H9 (cell line): ENCODE data around the gene CLDND1. TPM values are rescaled to one million over a fixed set of nuclear protein-coding genes. Genes with fewer than 3 reads are reported as not detected.

Experiments used
- DNase-seq: peaks from one replicate; pipeline ENCODE4 v3.0.0-alpha.2; 2017
- H2AFZ ChIP-seq: one replicate; pipeline ENCODE4 v1.6.1; 2013; ENCODE audit warnings: mild to moderate bottlenecking, low read length, control low read depth, moderate library complexity
- H2AK5ac ChIP-seq: 2 replicates; pipeline ENCODE4 v1.6.1; 2013; ENCODE audit warnings: low read length, control low read depth, mixed read lengths; ENCODE audit not compliant: insufficient read length
- H2BK120ac ChIP-seq: one replicate; pipeline ENCODE4 v1.6.1; 2013; ENCODE audit warnings: low read depth, mild to moderate bottlenecking, low read length, control low read depth, inconsistent platforms; ENCODE audit not compliant: poor library complexity, severe bottlenecking
- H2BK12ac ChIP-seq: 2 replicates; pipeline ENCODE4 v1.6.1; 2013; ENCODE audit warnings: low read length, control low read depth, mixed read lengths, low read depth; ENCODE audit not compliant: insufficient read length
- H2BK15ac ChIP-seq: 2 replicates; pipeline ENCODE4 v1.6.1; 2013; ENCODE audit warnings: low read depth, low read length, control low read depth
- H2BK20ac ChIP-seq: one replicate; pipeline ENCODE4 v1.6.1; 2013; ENCODE audit warnings: low read depth, mild to moderate bottlenecking, low read length, control low read depth, inconsistent platforms; ENCODE audit not compliant: poor library complexity, severe bottlenecking
- H2BK5ac ChIP-seq: 2 replicates; pipeline ENCODE4 v1.6.1; 2013; ENCODE audit warnings: low read length, control low read depth, mixed read lengths; ENCODE audit not compliant: insufficient read length
- H3K14ac ChIP-seq: 2 replicates; pipeline ENCODE4 v1.6.1; 2013; ENCODE audit warnings: low read length, control low read depth; ENCODE audit not compliant: insufficient read depth
- H3K18ac ChIP-seq: 2 replicates; pipeline ENCODE4 v1.6.1; 2013; ENCODE audit warnings: low read depth, mild to moderate bottlenecking, mixed read lengths, low read length, control low read depth; ENCODE audit not compliant: insufficient read length
- H3K23ac ChIP-seq: 2 replicates; pipeline ENCODE4 v1.6.1; 2013; ENCODE audit warnings: low read length, control low read depth, mixed read lengths, low read depth; ENCODE audit not compliant: insufficient read length
- H3K23me2 ChIP-seq: 2 replicates; pipeline ENCODE4 v1.6.1; 2013; ENCODE audit warnings: low read depth, mild to moderate bottlenecking, mixed read lengths, low read length, control low read depth; ENCODE audit not compliant: insufficient read length, poor library complexity, severe bottlenecking
- H3K27ac ChIP-seq: 2 replicates; pipeline ENCODE4 v1.5.1; 2013; ENCODE audit warnings: low read length, control low read depth, mixed read lengths, low read depth; ENCODE audit not compliant: insufficient read length
- H3K27me3 ChIP-seq: 2 replicates; pipeline ENCODE4 v1.6.1; 2013; ENCODE audit warnings: low read length, control low read depth, inconsistent platforms; ENCODE audit not compliant: insufficient read depth
- H3K4ac ChIP-seq: 2 replicates; pipeline ENCODE4 v1.6.1; 2013; ENCODE audit warnings: low read depth, mild to moderate bottlenecking, control low read depth, inconsistent platforms, low read length, moderate library complexity
- H3K4me1 ChIP-seq: 2 replicates; pipeline ENCODE4 v1.6.1; 2013; ENCODE audit warnings: low read length, control low read depth, inconsistent platforms; ENCODE audit not compliant: insufficient read depth
- H3K4me2 ChIP-seq: 2 replicates; pipeline ENCODE4 v1.6.1; 2013; ENCODE audit warnings: low read length, control low read depth, mixed read lengths; ENCODE audit not compliant: insufficient read length, insufficient read depth
- H3K56ac ChIP-seq: 2 replicates; pipeline ENCODE4 v1.6.1; 2013; ENCODE audit warnings: low read depth, mild to moderate bottlenecking, mixed read lengths, low read length, control low read depth; ENCODE audit not compliant: insufficient read length
- H3K79me1 ChIP-seq: 2 replicates; pipeline ENCODE4 v1.6.1; 2013; ENCODE audit warnings: low read depth, mild to moderate bottlenecking, moderate library complexity, low read length, control low read depth, inconsistent platforms; ENCODE audit not compliant: insufficient read depth, poor library complexity, severe bottlenecking
- H3K79me2 ChIP-seq: 2 replicates; pipeline ENCODE4 v1.6.1; 2013; ENCODE audit warnings: low read length, control low read depth, inconsistent platforms; ENCODE audit not compliant: insufficient read depth
- H3K9ac ChIP-seq: 2 replicates; pipeline ENCODE4 v1.6.1; 2013; ENCODE audit warnings: low read length, control low read depth, mixed read lengths; ENCODE audit not compliant: insufficient read length; ENCODE audit errors: extremely low read depth
- H3K9me3 ChIP-seq: one replicate; pipeline ENCODE4 v1.6.1; 2013; ENCODE audit warnings: low read depth, low read length, inconsistent platforms; ENCODE audit not compliant: control insufficient read depth
- H3T11ph ChIP-seq: one replicate; pipeline ENCODE4 v1.6.1; 2013; ENCODE audit warnings: mild to moderate bottlenecking, low read length, control low read depth, inconsistent platforms
- H4K20me1 ChIP-seq: one replicate; pipeline ENCODE4 v1.6.1; 2013; ENCODE audit not compliant: control insufficient read depth, insufficient read length, insufficient read depth
- H4K5ac ChIP-seq: 2 replicates; pipeline ENCODE4 v1.6.1; 2013; ENCODE audit warnings: low read depth, mild to moderate bottlenecking, mixed read lengths, low read length, control low read depth; ENCODE audit not compliant: insufficient read length
- H4K8ac ChIP-seq: replicated peaks from 2 replicates; pipeline ENCODE4 v1.6.1; 2013; ENCODE audit warnings: low read length, control low read depth, mixed read lengths, low read depth; ENCODE audit not compliant: insufficient read length
- H4K91ac ChIP-seq: 2 replicates; pipeline ENCODE4 v1.6.1; 2013; ENCODE audit warnings: low read depth, mild to moderate bottlenecking, moderate library complexity, mixed read lengths, low read length, control low read depth; ENCODE audit not compliant: insufficient read length
- H3K27ac Mint-ChIP-seq, 3 experiments: 2 replicates in 2 of 3; 3 replicates in 1 of 3; pipeline ENCODE4 v1.8.0; 2020 to 2021; ENCODE audit warnings: mixed read lengths in 3 of 3, mild to moderate bottlenecking in 1 of 3, moderate library complexity in 1 of 3
- H3K27me3 Mint-ChIP-seq: 2 replicates; pipeline ENCODE4 v1.8.0; 2021; ENCODE audit warnings: low read depth, mild to moderate bottlenecking, moderate library complexity, mixed read lengths
- H3K36me3 Mint-ChIP-seq, 3 experiments: 2 replicates in 2 of 3; 3 replicates in 1 of 3; pipeline ENCODE4 v1.8.0; 2020 to 2021; ENCODE audit warnings: low read depth in 3 of 3, mixed read lengths in 3 of 3; ENCODE audit not compliant: insufficient read depth in 1 of 3
- H3K4me1 Mint-ChIP-seq, 2 experiments: 2 replicates each; pipeline ENCODE4 v1.8.0; 2020; ENCODE audit warnings: mixed read lengths in 2 of 2
- H3K4me3 Mint-ChIP-seq, 2 experiments: 2 replicates in 1 of 2; 3 replicates in 1 of 2; pipeline ENCODE4 v1.8.0; 2020 to 2021; ENCODE audit warnings: mild to moderate bottlenecking in 2 of 2, mixed read lengths in 2 of 2, moderate library complexity in 1 of 2
- H3K9me3 Mint-ChIP-seq, 2 experiments: 2 replicates in 1 of 2; 3 replicates in 1 of 2; pipeline ENCODE4 v1.8.0; 2020; ENCODE audit warnings: mild to moderate bottlenecking in 2 of 2, mixed read lengths in 2 of 2, moderate library complexity in 1 of 2
- WGBS: extraction: QIAGEN DNeasy Blood & Tissue Kit; methylation state at CpG from one replicate; pipeline ENCODE4 v1.1.7; 2013; ENCODE audit warnings: missing lambda C conversion rate, low lambda C conversion rate, mixed read lengths; ENCODE audit not compliant: insufficient read length; ENCODE audit errors: extremely low coverage; 5-methylcytosine and 5-hydroxymethylcytosine counted together
- total RNA-seq: library from RNA; stranded (reverse); gene quantifications from 2 replicates; pipeline ENCODE4 v1.2.1, GENCODE V29; 2021
- TF ChIP-seq, protein P1 (sequence below): fragments of 200-600 bp; sonication (generic); conservative IDR thresholded peaks from 3 replicates; pipeline ENCODE4 v1.8.0; 2021; ENCODE audit warnings: antibody characterized with exemption, mild to moderate bottlenecking

The CLDND1 gene
- total RNA-seq, 1 experiment from 2014 or later, result 83.0 TPM

- H4K20me1 ChIP-seq, result no peaks in the 10 kb centered on the region
- H3K79me1 ChIP-seq, result no peaks in the 10 kb centered on the region
- H3K4me1 ChIP-seq, result no peaks in the 10 kb centered on the region
- no peak overlapping the region for H2BK120ac ChIP-seq
- no peaks in the 10 kb centered on the region for H3K9me3 ChIP-seq
- no peak overlapping the region for H3T11ph ChIP-seq
- no peak overlapping the region for H4K91ac ChIP-seq
- no peak overlapping the region for H4K5ac ChIP-seq
- H2BK12ac ChIP-seq, result no peak overlapping the region
- H4K8ac ChIP-seq, result no peak overlapping the region
- H2AK5ac ChIP-seq, result no peak overlapping the region
- H3K27me3 ChIP-seq, result no peaks in the 10 kb centered on the region
- H3K27ac Mint-ChIP-seq, result no peak overlapping the region
- no peaks in the 10 kb centered on the region for H3K79me2 ChIP-seq
- no peak for DNase-seq
- no peak overlapping the region for H2BK5ac ChIP-seq
- H3K4me1 Mint-ChIP-seq, result peaks cover 3 to 4% of the 10 kb centered on the region in 2 experiments; a peak in 3 of 4 replicates
- no peak overlapping the region for H2AFZ ChIP-seq
- no peak overlapping the region for H3K9ac ChIP-seq
- WGBS, result no CpG with 5 or more reads among the region's 2 CpGs
- no peaks in the 10 kb centered on the region for H3K27me3 Mint-ChIP-seq
- no peak overlapping the region for H3K56ac ChIP-seq
- H3K4me2 ChIP-seq, result no peak overlapping the region
- H3K27ac ChIP-seq, result no peak overlapping the region
- H2BK20ac ChIP-seq, result no peak overlapping the region
- TF ChIP-seq, protein P1, sequence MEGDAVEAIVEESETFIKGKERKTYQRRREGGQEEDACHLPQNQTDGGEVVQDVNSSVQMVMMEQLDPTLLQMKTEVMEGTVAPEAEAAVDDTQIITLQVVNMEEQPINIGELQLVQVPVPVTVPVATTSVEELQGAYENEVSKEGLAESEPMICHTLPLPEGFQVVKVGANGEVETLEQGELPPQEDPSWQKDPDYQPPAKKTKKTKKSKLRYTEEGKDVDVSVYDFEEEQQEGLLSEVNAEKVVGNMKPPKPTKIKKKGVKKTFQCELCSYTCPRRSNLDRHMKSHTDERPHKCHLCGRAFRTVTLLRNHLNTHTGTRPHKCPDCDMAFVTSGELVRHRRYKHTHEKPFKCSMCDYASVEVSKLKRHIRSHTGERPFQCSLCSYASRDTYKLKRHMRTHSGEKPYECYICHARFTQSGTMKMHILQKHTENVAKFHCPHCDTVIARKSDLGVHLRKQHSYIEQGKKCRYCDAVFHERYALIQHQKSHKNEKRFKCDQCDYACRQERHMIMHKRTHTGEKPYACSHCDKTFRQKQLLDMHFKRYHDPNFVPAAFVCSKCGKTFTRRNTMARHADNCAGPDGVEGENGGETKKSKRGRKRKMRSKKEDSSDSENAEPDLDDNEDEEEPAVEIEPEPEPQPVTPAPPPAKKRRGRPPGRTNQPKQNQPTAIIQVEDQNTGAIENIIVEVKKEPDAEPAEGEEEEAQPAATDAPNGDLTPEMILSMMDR, result no peak
- H3K36me3 Mint-ChIP-seq, result no peaks in the 10 kb centered on the region
- no peak overlapping the region for H3K18ac ChIP-seq
- H3K23me2 ChIP-seq, result no peaks in the 10 kb centered on the region
- H2BK15ac ChIP-seq, result no peak overlapping the region
- no peak overlapping the region for H3K14ac ChIP-seq
- H3K23ac ChIP-seq, result no peak overlapping the region
- H3K9me3 Mint-ChIP-seq, result no peaks in the 10 kb centered on the region
- H3K4ac ChIP-seq, result no peak overlapping the region
- no peak overlapping the region for H3K4me3 Mint-ChIP-seq
Measured at GRCh38 chr3:98530676-98531075, 8.0 kb upstream of the CLDND1 start.
